Fibroblast of lung (primary cell): Measurements from ENCODE around the gene LCP1. TPM values are rescaled to one million over a fixed set of nuclear protein-coding genes. Genes with fewer than 3 reads are reported as not detected.

ENCODE experiments used
- DNase-seq, 2 donors: peaks; one replicate each; pipeline versions ENCODE4 v3.0.0 to v3.0.0-alpha.2; 2010; ENCODE audit warnings: low read depth in 2 of 2
- H2AFZ ChIP-seq: 2 replicates; pipeline ENCODE4 v1.5.1; 2012; ENCODE audit warnings: low read length, control low read depth, inconsistent platforms
- H3K27ac ChIP-seq: 2 replicates; pipeline ENCODE4 v1.5.1; 2011; ENCODE audit warnings: low read length, control low read depth; ENCODE audit not compliant: insufficient read depth
- H3K27me3 ChIP-seq: 2 replicates; pipeline ENCODE4 v1.5.1; 2011; ENCODE audit warnings: mild to moderate bottlenecking, low read length; ENCODE audit not compliant: control insufficient read depth, insufficient read depth
- H3K36me3 ChIP-seq: 2 replicates; pipeline ENCODE4 v1.5.1; 2011; ENCODE audit warnings: low read length; ENCODE audit not compliant: control insufficient read depth, insufficient read depth
- H3K4me1 ChIP-seq: 2 replicates; pipeline ENCODE4 v1.5.1; 2011; ENCODE audit warnings: low read length; ENCODE audit not compliant: control insufficient read depth, insufficient read depth; ENCODE audit errors: extremely low read depth
- H3K4me2 ChIP-seq: 2 replicates; pipeline ENCODE4 v1.5.1; 2011; ENCODE audit warnings: low read length, control low read depth; ENCODE audit not compliant: insufficient read depth; ENCODE audit errors: extremely low read depth
- H3K4me3 ChIP-seq, 4 experiments: fragments of 200-600 bp in 1 of 4; sonication (generic) in 1 of 4; replicated peaks in 1 of 4; 2 replicates each; pipeline ENCODE4 v1.5.1; 2011 to 2016; ENCODE audit warnings: low read length in 4 of 4, low read depth in 3 of 4, mild to moderate bottlenecking in 3 of 4, control low read depth in 2 of 4, inconsistent platforms in 1 of 4, mixed read lengths in 1 of 4; ENCODE audit not compliant: insufficient read depth in 1 of 4; ENCODE audit errors: control extremely low read depth in 1 of 4
- H3K79me2 ChIP-seq: 2 replicates; pipeline ENCODE4 v1.5.1; 2012; ENCODE audit warnings: mild to moderate bottlenecking, low read length, inconsistent platforms; ENCODE audit not compliant: control insufficient read depth, insufficient read depth
- H3K9ac ChIP-seq: 2 replicates; pipeline ENCODE4 v1.5.1; 2011; ENCODE audit warnings: mild to moderate bottlenecking, low read length, control low read depth; ENCODE audit not compliant: insufficient read depth
- H3K9me3 ChIP-seq: 2 replicates; pipeline ENCODE4 v1.5.1; 2012; ENCODE audit warnings: low read depth, low read length; ENCODE audit not compliant: control insufficient read depth, insufficient read depth
- H4K20me1 ChIP-seq: 2 replicates; pipeline ENCODE4 v1.5.1; 2011; ENCODE audit warnings: low read length; ENCODE audit not compliant: control insufficient read depth, insufficient read depth; ENCODE audit errors: extremely low read depth
- EZH2 ChIP-seq: IDR thresholded peaks from 2 replicates; pipeline ENCODE4 v1.5.1; 2012; ENCODE audit warnings: low read length, control low read depth, mild to moderate bottlenecking; ENCODE audit errors: missing control alignments
- polyA plus RNA-seq, 2 donors: library from polyadenylated mRNA; depleted of rRNA in 1 of 2; stranded (reverse) in 1 of 2; unstranded in 1 of 2; fragments of >200 nt; gene quantifications; 2 replicates each; pipeline ENCODE4 v1.2.1, GENCODE V29; 2011 to 2012; ENCODE audit warnings: missing spikeins in 1 of 2
- total RNA-seq: library from RNA; depleted of rRNA; stranded (reverse); fragments of >200 nt; gene quantifications from 2 replicates; pipeline ENCODE4 v1.2.1, GENCODE V29; 2014
- TF ChIP-seq, protein P1 (sequence below), 2 donors: IDR thresholded peaks in 1 of 2; conservative IDR thresholded peaks in 1 of 2; 1 replicate in 1 of 2; 2 replicates in 1 of 2; pipeline ENCODE4 v1.5.1; 2011 to 2012; ENCODE audit warnings: low read length in 2 of 2, control low read depth in 1 of 2, inconsistent platforms in 1 of 2, low read depth in 1 of 2, mild to moderate bottlenecking in 1 of 2

LCP1 gene
- total and polyA plus RNA-seq, 2 donors (not counting 1 experiment from before 2014, with no cell fraction given) = under 0.01 to 0.06 TPM

DNA sequence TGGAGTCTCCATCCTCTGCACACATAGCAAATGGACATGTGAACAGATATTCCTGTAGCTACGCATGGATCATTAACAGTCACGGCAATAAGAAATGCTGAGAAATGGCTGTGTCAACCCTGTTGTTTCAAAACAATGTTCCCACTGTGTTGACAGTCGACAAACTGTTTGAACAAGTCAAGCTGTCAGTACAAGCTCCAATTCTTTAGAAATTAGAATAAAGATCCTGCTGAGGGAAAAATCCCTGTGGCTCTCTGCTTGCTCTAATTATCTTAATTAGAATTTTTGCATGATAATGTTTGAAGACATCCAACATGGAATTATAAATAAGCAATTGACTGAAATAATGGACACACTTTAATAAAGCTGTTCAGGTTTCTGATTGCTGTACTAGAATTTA is 39.2 kb downstream of the LCP1 start:
- H3K4me3 ChIP-seq = no peak overlapping the region

DNA sequence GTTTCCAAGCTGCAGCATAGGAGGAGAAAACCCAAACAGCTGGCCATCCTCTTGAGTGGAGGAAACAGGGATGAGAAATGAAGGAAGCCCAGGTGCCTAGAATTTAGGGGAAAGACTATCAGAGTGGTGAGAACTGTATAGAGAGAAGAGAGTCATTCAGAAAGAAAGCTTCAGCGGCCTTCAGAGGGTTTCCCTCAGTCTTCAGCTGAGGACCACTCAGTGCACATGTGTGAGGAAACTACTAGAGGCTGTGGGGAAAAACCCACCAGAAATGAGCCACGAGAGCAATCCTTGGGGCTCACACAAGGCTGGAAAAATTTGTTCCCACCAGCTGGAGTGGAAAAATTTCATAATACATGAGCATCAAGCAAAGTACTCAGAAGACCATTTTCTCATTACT is 41.9 kb downstream of the LCP1 start:
- Histone ChIP-seq H3K36me3 (no peaks in the 10 kb centered on the region), H3K4me2 (no peak overlapping the region), H3K9me3 (no peaks in the 10 kb centered on the region), H2AFZ (no peak overlapping the region), H3K4me1 (no peaks in the 10 kb centered on the region), H3K4me3 (no peak overlapping the region), H4K20me1 (no peaks in the 10 kb centered on the region), H3K27me3 (no peaks in the 10 kb centered on the region), H3K27ac (no peak overlapping the region), H3K9ac (no peak overlapping the region), H3K79me2 (no peaks in the 10 kb centered on the region)
- DNase-seq = no peak
- no peak for TF ChIP-seq EZH2
- TF ChIP-seq, protein P1, sequence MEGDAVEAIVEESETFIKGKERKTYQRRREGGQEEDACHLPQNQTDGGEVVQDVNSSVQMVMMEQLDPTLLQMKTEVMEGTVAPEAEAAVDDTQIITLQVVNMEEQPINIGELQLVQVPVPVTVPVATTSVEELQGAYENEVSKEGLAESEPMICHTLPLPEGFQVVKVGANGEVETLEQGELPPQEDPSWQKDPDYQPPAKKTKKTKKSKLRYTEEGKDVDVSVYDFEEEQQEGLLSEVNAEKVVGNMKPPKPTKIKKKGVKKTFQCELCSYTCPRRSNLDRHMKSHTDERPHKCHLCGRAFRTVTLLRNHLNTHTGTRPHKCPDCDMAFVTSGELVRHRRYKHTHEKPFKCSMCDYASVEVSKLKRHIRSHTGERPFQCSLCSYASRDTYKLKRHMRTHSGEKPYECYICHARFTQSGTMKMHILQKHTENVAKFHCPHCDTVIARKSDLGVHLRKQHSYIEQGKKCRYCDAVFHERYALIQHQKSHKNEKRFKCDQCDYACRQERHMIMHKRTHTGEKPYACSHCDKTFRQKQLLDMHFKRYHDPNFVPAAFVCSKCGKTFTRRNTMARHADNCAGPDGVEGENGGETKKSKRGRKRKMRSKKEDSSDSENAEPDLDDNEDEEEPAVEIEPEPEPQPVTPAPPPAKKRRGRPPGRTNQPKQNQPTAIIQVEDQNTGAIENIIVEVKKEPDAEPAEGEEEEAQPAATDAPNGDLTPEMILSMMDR (conservative IDR thresholded peaks at IDR 0.05 in 1 of 2, IDR thresholded peaks at IDR 0.05 in 1 of 2; ENCODE audit: low read depth in 1 of 2, low read length in 2 of 2) = no peak

More for the DNA sequence above, 39.2 kb downstream of the LCP1 start:
- no peaks in the 10 kb centered on the region for H3K9me3 ChIP-seq
- DNase-seq = no peak
- no peaks in the 10 kb centered on the region for H3K79me2 ChIP-seq
- no peaks in the 10 kb centered on the region for H3K4me1 ChIP-seq
- H3K4me2 ChIP-seq = no peak overlapping the region
- no peak overlapping the region for H2AFZ ChIP-seq
- TF ChIP-seq, protein P1 (conservative IDR thresholded peaks at IDR 0.05 in 1 of 2, IDR thresholded peaks at IDR 0.05 in 1 of 2; ENCODE audit: low read depth in 1 of 2, low read length in 2 of 2) = no peak
- TF ChIP-seq EZH2 = no peak
- no peak overlapping the region for H3K27ac ChIP-seq
- no peaks in the 10 kb centered on the region for H3K36me3 ChIP-seq
- no peak overlapping the region for H3K9ac ChIP-seq
- H3K27me3 ChIP-seq = no peaks in the 10 kb centered on the region
- H4K20me1 ChIP-seq = no peaks in the 10 kb centered on the region

DNA sequence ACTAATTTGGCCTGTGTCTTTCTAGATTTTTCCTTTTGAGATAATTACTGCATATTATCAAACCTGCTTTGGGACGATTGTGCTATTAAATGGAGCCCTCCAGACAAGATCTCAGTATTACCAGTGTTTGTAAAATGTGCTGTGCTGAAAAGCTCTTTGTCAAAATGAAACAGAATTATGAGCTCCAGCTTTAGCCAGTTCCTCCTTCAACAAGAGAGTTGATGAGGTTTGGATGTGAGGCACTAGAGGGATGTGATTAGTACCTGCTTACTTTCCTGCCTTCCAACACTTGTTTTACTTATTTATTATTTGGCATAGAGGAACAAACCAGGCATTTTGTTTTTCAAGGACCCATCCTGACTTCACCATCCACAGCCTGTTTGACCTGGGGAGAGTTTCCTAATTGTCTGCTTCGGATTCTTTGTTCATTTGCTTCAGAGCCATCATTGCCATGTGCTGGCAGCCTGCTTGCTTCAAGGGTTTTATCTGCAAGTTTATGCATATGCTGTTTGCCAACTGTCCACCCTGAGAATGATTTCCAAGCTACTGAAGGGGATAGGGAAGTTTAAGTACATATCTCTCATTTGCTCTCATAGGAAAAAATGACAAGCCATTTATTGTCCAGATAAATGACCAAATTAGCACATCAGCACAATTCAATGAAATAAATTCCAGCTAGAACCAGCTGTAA is 44.2 kb downstream of the LCP1 start:
- TF ChIP-seq, protein P1 (conservative IDR thresholded peaks at IDR 0.05 in 1 of 2, IDR thresholded peaks at IDR 0.05 in 1 of 2; ENCODE audit: low read depth in 1 of 2, low read length in 2 of 2) = no peak
- TF ChIP-seq EZH2 = no peak
- H3K27ac ChIP-seq = no peak overlapping the region
- H3K27me3 ChIP-seq = no peaks in the 10 kb centered on the region

More for the DNA sequence above, 44.2 kb downstream of the LCP1 start:
- H3K4me1 ChIP-seq = no peaks in the 10 kb centered on the region
- no peak overlapping the region for H2AFZ ChIP-seq
- H3K4me2 ChIP-seq = no peak overlapping the region
- no peaks in the 10 kb centered on the region for H3K9me3 ChIP-seq
- H3K4me3 ChIP-seq = no peak overlapping the region
- H4K20me1 ChIP-seq = no peaks in the 10 kb centered on the region
- H3K79me2 ChIP-seq = no peaks in the 10 kb centered on the region
- no peak for DNase-seq
- H3K9ac ChIP-seq = no peak overlapping the region
- no peaks in the 10 kb centered on the region for H3K36me3 ChIP-seq
